ENCODE measurements around the gene SLC9A7.

Gene SLC9A7

GRCh38 chrX:46575586-46575985 lies 183.3 kb downstream of the SLC9A7 start:
- no peak for DNase-seq (ENCODE audit: low spot score)

- peak; percentile 15 for DNase-seq (ENCODE audit: low spot score)
Observed at GRCh38 chrX:46574774-46575381, 184.0 kb downstream of the SLC9A7 start.

DNA sequence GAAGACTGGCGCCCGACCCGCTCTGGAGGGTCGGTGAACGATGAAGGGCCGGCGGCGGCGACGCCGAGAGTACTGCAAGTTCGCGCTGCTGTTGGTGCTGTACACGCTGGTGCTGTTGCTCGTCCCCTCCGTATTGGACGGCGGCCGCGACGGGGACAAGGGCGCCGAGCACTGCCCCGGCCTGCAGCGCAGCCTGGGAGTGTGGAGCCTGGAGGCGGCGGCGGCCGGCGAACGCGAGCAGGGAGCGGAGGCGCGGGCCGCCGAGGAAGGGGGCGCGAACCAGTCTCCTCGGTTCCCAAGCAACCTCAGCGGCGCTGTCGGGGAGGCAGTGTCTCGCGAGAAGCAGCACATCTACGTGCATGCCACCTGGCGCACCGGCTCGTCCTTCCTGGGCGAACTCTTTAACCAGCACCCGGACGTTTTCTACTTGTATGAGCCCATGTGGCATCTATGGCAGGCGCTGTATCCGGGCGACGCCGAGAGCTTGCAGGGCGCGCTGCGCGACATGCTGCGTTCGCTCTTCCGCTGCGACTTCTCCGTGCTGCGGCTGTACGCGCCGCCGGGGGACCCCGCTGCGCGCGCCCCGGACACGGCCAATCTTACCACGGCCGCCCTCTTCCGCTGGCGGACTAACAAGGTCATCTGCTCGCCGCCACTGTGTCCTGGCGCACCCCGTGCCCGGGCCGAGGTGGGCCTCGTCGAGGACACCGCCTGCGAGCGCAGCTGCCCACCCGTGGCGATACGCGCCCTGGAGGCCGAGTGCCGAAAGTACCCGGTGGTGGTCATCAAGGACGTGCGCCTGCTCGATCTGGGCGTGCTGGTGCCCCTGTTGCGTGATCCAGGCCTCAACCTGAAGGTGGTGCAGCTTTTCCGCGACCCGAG lies 184.8 kb downstream of the SLC9A7 start:
- peak; percentile 45 for DNase-seq (ENCODE audit: low spot score)

- DNase-seq (ENCODE audit: low spot score) = peak; percentile 61
Observed at GRCh38 chrX:46573331-46573891, 185.5 kb downstream of the SLC9A7 start, which contains the start of gene CHST7. TSS of gene CHST7 (plus strand) at chrX:46573765. CDS start at chrX:46573932, 167 bp downstream.

GRCh38 chrX:46572340-46572936 lies 186.5 kb downstream of the SLC9A7 start:
- no peak for DNase-seq (ENCODE audit: low spot score)

DNA sequence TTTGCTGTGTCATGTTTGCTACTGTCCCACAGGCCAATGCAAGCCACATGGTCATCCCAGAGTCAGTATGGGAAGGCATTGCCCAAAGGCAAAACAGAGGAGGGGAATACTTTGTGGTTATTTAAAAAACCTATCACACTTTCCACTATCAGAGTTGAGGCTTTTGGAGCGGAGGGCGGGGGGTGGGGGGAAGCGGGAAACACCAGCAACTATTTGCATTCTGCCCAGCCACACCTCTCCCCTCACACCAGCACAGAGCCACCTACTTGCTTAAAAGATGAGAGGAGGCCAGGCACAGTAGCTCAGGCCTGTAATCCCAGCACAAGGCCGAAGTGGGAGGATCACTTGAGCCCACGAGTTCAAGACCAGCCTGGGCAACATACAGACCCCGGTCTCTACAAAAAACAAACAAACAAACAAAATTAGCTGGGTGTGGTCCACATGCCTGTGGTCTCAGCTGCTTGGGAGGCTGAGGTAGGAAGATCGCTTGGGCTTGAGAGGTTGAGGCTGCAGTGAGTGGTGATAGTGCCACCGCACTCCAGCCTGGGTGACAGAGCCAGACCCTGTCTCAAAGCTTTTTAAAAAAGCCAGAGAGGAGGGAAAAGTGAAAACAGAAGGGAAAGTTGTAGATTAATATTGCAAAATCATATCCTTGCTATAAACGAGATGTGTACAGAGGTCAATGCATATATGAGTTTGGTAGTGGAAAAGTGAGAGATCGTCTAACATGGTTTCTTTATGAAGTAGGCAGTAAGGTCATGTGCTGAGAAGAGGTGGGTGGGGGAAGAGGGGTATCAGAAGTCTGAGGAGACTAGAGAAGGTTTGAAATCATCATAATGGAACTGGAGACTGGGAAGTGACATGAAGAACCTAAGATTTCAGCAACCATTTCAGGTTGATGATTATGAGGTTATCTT lies 187.2 kb downstream of the SLC9A7 start:
- DNase-seq (ENCODE audit: low spot score) = no peak

DNA sequence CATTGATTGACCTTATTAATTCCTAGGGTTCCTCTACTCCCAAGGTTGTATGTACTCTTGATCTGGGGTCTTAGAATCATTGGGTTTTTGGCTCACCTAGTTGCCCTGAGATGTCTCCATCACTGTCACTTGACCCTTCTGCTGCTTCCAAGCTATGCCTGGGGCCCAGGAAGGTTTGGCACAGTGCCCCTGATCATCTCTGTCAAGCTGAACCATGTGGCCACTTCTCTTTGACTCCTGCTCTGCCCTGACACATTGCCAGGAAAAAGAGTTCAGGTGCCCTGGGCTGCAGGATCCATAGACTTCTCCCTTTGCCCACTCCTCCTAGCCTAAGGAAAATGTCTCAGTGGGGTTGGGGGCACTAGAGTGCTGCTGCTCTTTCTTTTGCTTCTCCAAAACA lies 189.3 kb downstream of the SLC9A7 start:
- DNase-seq (ENCODE audit: low spot score) = no peak

DNA sequence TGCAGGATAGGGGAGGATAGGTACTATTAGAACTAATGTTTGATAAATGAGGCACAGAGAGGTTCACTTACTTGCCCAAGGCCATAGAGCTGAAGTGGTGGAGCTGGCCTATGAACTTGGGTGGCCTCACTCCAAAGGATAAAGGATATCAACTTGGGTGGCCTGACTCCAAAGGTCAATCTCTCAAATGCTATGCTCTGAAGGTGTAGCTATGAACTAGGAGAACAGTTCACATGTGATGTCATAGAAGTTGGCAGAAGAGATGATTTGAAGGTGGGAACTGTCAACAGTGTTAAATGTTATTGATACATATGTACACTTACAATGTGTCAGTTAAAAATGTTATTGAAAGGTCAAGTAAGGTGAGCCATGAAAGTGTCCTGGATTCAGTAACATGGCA lies 191.5 kb downstream of the SLC9A7 start:
- DNase-seq (ENCODE audit: low spot score) = no peak

- DNase-seq (ENCODE audit: low spot score) = no peak
Observed at GRCh38 chrX:46561824-46562657, 196.9 kb downstream of the SLC9A7 start.

GRCh38 chrX:46559062-46559461 lies 199.9 kb downstream of the SLC9A7 start:
- DNase-seq (ENCODE audit: low spot score) = no peak

DNA sequence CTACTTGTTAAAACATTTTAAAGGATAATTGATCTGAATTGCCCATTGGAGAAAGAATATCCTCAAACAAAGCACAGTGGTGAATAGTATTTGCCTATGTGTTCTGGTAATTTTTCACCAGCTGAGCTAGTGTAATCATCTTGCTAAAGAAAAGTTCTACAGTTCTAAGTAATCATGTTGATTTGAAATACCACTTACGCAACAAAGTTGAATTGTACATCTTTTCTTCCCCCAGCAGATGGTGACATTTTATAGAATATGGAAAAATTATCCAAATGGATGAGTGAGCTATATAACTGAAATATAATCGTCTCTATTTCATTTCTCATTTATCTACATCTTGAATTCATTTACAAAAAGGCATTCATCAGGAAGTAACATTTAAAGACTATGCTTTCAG lies 204.0 kb downstream of the SLC9A7 start:
- DNase-seq (ENCODE audit: low spot score) = no peak

DNA sequence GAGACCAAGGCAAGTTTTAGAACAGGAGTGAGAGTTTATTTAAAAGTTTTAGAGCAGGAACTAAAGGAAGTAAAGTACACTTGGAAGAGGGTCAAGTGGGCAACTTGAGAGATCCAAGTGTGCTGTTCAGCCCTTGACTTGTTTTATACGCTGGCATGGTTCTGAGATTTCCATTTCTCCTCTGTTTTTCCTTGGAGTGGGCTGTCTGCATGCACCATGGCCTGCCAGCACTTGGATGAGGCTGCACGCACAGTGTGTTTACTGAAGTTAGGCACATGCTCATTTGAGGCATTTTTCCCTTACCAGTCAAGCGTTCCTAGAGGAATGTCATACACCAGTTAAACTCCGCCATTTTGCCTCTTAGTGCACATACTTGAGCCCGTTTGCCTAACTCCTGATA lies 205.0 kb downstream of the SLC9A7 start:
- no peak for DNase-seq (ENCODE audit: low spot score)

- DNase-seq (ENCODE audit: low spot score) = no peak
Observed at GRCh38 chrX:46551494-46552128, 207.3 kb downstream of the SLC9A7 start.

DNA sequence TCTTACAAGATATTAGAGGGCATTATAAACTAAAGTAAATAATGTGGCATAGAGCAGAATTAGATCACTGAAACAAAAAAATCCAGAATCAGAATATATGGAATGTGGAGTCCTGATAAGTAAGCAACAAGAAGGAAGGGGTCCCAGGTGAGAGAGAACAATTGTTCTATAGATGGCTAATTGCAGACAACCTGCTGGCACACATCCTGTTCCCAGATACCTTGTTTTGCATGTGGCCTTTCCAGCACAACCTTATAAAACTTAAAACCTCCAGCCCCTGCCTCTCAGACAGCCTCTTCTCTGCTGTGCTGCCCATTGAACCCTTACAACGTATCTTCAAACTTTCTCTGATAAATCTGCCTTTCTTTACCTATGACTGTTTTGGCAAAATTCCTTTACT lies 209.0 kb downstream of the SLC9A7 start:
- DNase-seq (ENCODE audit: low spot score) = no peak

Small RNA genes within 50 kb of the gene (small RNA-seq; reads per million reads assigned to genes)
- gene RF00017 = 0 reads per million in 2 experiments

All from SK-N-DZ (cell line).